HCT116 (cell line): ENCODE results near the gene RPS6KL1. TPM values are rescaled to one million over a fixed set of nuclear protein-coding genes. Genes with fewer than 3 reads are reported as not detected.

Experiments
- ATAC-seq: fragments of 200-7000 bp; cut with Tn5 transposase; 2 replicates; pipeline ENCODE4 v1.9.1; 2020; ENCODE audit warnings: mild to moderate bottlenecking, moderate library complexity
- BruUV-seq: library from RNA; stranded (reverse); fragments of 400-500 nt; replicated peaks from 2 replicates; lab custom pipeline; 2021; lab: Mats Ljungman, UMichigan
- CTCF ChIA-PET: fragments of 300-600 bp; sonication (Branson Sonifier 250); formaldehyde crosslinking; loops from one replicate; lab custom pipeline; 2021; ENCODE audit warnings: antibody characterized with exemption; lab: Charles Lee
- POLR2A ChIA-PET: fragments of 300-600, 350-600 bp; sonication (Branson Sonifier 250); formaldehyde crosslinking; loops from one replicate; lab custom pipeline; 2021; ENCODE audit warnings: antibody characterized with exemption; lab: Charles Lee
- RAD21 ChIA-PET, 2 experiments: fragments of 300-600 bp; sonication (Branson Sonifier 250); formaldehyde crosslinking; loops; one replicate each; lab custom pipeline; 2023; ENCODE audit warnings: low total read pairs in 2 of 2; ENCODE audit not compliant: uncharacterized antibody in 2 of 2, unreplicated experiment in 2 of 2, low non-redundant PET in 1 of 2; lab: Charles Lee
- DNase-seq: peaks from one replicate; pipeline ENCODE4 v3.0.0-alpha.2; 2010; ENCODE audit warnings: low read depth, low spot score
- H2AFZ ChIP-seq: fragments of 200-600 bp; shearing (Covaris generic), sonication (generic); 2 replicates; pipeline ENCODE4 v1.6.1; 2017; ENCODE audit warnings: low read depth, mixed run types, mixed read lengths, antibody characterized with exemption, low read length; ENCODE audit not compliant: poor library complexity, severe bottlenecking
- H3K27ac ChIP-seq: 2 replicates; pipeline ENCODE4 v1.5.1; 2012; ENCODE audit warnings: low read depth, low read length
- H3K27me3 ChIP-seq: fragments of 200-600 bp; sonication (generic); 2 replicates; pipeline ENCODE4 v1.6.1; 2016; ENCODE audit warnings: mixed run types, low read length, mixed read lengths; ENCODE audit not compliant: insufficient read depth
- H3K36me3 ChIP-seq, 2 experiments: fragments of 200-500 bp in 1 of 2; fragments of 200-600 bp in 1 of 2; sonication (Bioruptor generic) in 1 of 2; sonication (generic) in 1 of 2; 2 replicates each; pipeline versions ENCODE4 v1.5.1 to v1.6.1; 2014 to 2016; ENCODE audit warnings: low read length in 2 of 2, inconsistent platforms in 1 of 2, mixed read lengths in 1 of 2, mixed run types in 1 of 2; ENCODE audit not compliant: insufficient read depth in 2 of 2, control insufficient read depth in 1 of 2
- H3K4me1 ChIP-seq, 2 experiments: fragments of 200-600 bp in 1 of 2; sonication (generic) in 1 of 2; 2 replicates each; pipeline versions ENCODE4 v1.5.1 to v1.6.1; 2012 to 2017; ENCODE audit warnings: low read length in 2 of 2, inconsistent platforms in 1 of 2, mild to moderate bottlenecking in 1 of 2, mixed read lengths in 1 of 2, mixed run types in 1 of 2, moderate library complexity in 1 of 2; ENCODE audit not compliant: insufficient read depth in 2 of 2, control insufficient read depth in 1 of 2
- H3K4me2 ChIP-seq: fragments of 200-600 bp; sonication (generic); 2 replicates; pipeline ENCODE4 v1.6.1; 2017; ENCODE audit warnings: mixed run types, low read length, mixed read lengths
- H3K4me3 ChIP-seq, 2 experiments: fragments of 200-600 bp in 1 of 2; sonication (generic) in 1 of 2; replicated peaks in 1 of 2; 2 replicates each; pipeline ENCODE4 v1.5.1; 2011 to 2016; ENCODE audit warnings: low read length in 2 of 2, control low read depth in 1 of 2, low read depth in 1 of 2, mild to moderate bottlenecking in 1 of 2, mixed read lengths in 1 of 2, mixed run types in 1 of 2
- H3K79me2 ChIP-seq: fragments of 200-600 bp; sonication (generic); 2 replicates; pipeline ENCODE4 v1.6.1; 2017; ENCODE audit warnings: mild to moderate bottlenecking, mixed run types, low read length, moderate library complexity, mixed read lengths; ENCODE audit not compliant: insufficient read depth
- H3K9ac ChIP-seq: fragments of 200-600 bp; sonication (generic); 2 replicates; pipeline ENCODE4 v1.6.1; 2016; ENCODE audit warnings: low read length, mixed read lengths
- H3K9me2 ChIP-seq: fragments of 200-600 bp; sonication (generic), shearing (Covaris generic); 2 replicates; pipeline ENCODE4 v1.6.1; 2017; ENCODE audit warnings: mixed run types, mild to moderate bottlenecking, moderate library complexity; ENCODE audit not compliant: insufficient read depth
- H3K9me3 ChIP-seq, 2 experiments: fragments of 200-500 bp in 1 of 2; fragments of 200-600 bp in 1 of 2; sonication (Bioruptor generic) in 1 of 2; sonication (generic) in 1 of 2; 2 replicates each; pipeline ENCODE4 v1.6.1; 2014 to 2017; ENCODE audit warnings: low read length in 2 of 2, mixed read lengths in 2 of 2, inconsistent platforms in 1 of 2, low read depth in 1 of 2, mild to moderate bottlenecking in 1 of 2, mixed run types in 1 of 2, moderate library complexity in 1 of 2; ENCODE audit not compliant: control insufficient read depth in 1 of 2, insufficient read depth in 1 of 2
- H4K20me1 ChIP-seq: fragments of 200-600 bp; sonication (generic), shearing (Covaris generic); 2 replicates; pipeline ENCODE4 v1.6.1; 2017; ENCODE audit warnings: mixed run types, mild to moderate bottlenecking, moderate library complexity; ENCODE audit not compliant: insufficient read depth
- CBX3 ChIP-seq: IDR thresholded peaks from 2 replicates; pipeline ENCODE4 v1.6.1; 2012; ENCODE audit warnings: low read depth
- ELF1 ChIP-seq: IDR thresholded peaks from 2 replicates; pipeline ENCODE4 v1.6.1; 2012; ENCODE audit warnings: low read depth, borderline replicate concordance
- EZH2 ChIP-seq: fragments of 200-600 bp; sonication (generic); IDR thresholded peaks from 2 replicates; pipeline ENCODE4 v1.6.1; 2017; ENCODE audit warnings: antibody characterized with exemption, mixed run types
- EZH2phosphoT487 ChIP-seq: fragments of 200-600 bp; IDR thresholded peaks from 2 replicates; pipeline ENCODE4 v1.6.1; 2018; ENCODE audit warnings: antibody characterized with exemption, borderline replicate concordance
- FOSL1 ChIP-seq: IDR thresholded peaks from 2 replicates; pipeline ENCODE4 v1.6.1; 2012; ENCODE audit warnings: low read depth
- JUND ChIP-seq: IDR thresholded peaks from 2 replicates; pipeline ENCODE4 v1.6.1; 2012
- POLR2A ChIP-seq: IDR thresholded peaks from 2 replicates; pipeline ENCODE4 v1.7.0; 2011; ENCODE audit warnings: borderline replicate concordance; ENCODE audit not compliant: insufficient read depth, insufficient read length; ENCODE audit errors: extremely low read depth
- REST ChIP-seq: IDR thresholded peaks from 2 replicates; pipeline ENCODE4 v1.6.1; 2012; ENCODE audit warnings: low read depth
- SRF ChIP-seq: IDR thresholded peaks from 2 replicates; pipeline ENCODE4 v1.6.1; 2012; ENCODE audit warnings: low read depth
- TCF7L2 ChIP-seq: IDR thresholded peaks from 2 replicates; pipeline ENCODE4 v1.7.0; 2011; ENCODE audit warnings: borderline replicate concordance, inconsistent platforms; ENCODE audit not compliant: insufficient read depth, insufficient read length; ENCODE audit errors: extremely low read depth
- YY1 ChIP-seq: IDR thresholded peaks from 2 replicates; pipeline ENCODE4 v1.6.1; 2011; ENCODE audit warnings: low read length, low read depth, moderate library complexity, mild to moderate bottlenecking; ENCODE audit not compliant: insufficient replicate concordance; ENCODE audit errors: extremely low read depth
- ZNF274 ChIP-seq: fragments of 200-500 bp; sonication (Bioruptor generic); IDR thresholded peaks from 2 replicates; pipeline ENCODE4 v1.6.1; 2014; ENCODE audit warnings: mild to moderate bottlenecking, low read depth, low read length, inconsistent platforms
- intact Hi-C: fragments of 100-400 bp; cut with micrococcal nuclease; formaldehyde crosslinking; loops from 2 replicates; pipeline ENCODE4 v1.10.0; 2022
- total RNA-seq: library from RNA; stranded (reverse); gene quantifications from one replicate; pipeline ENCODE4 v1.2.1, GENCODE V29; 2021; ENCODE audit not compliant: unreplicated experiment
- TF ChIP-seq, protein P1 (sequence below): IDR thresholded peaks from 2 replicates; pipeline ENCODE4 v1.6.1; 2012
- TF ChIP-seq, protein P2 (sequence below), 3 experiments: fragments of 200-600 bp in 1 of 3; sonication (generic) in 1 of 3; IDR thresholded peaks in 2 of 3; conservative IDR thresholded peaks in 1 of 3; 2 replicates each; pipeline ENCODE4 v1.5.1; 2012 to 2017; ENCODE audit warnings: low read depth in 2 of 3, low read length in 2 of 3, antibody characterized with exemption in 1 of 3, borderline replicate concordance in 1 of 3, control low read depth in 1 of 3, mild to moderate bottlenecking in 1 of 3, mixed read lengths in 1 of 3, mixed run types in 1 of 3, moderate library complexity in 1 of 3; ENCODE audit not compliant: insufficient read depth in 1 of 3

RPS6KL1 gene
- total RNA-seq, 1 experiment from 2014 or later = 6.7 TPM

DNA sequence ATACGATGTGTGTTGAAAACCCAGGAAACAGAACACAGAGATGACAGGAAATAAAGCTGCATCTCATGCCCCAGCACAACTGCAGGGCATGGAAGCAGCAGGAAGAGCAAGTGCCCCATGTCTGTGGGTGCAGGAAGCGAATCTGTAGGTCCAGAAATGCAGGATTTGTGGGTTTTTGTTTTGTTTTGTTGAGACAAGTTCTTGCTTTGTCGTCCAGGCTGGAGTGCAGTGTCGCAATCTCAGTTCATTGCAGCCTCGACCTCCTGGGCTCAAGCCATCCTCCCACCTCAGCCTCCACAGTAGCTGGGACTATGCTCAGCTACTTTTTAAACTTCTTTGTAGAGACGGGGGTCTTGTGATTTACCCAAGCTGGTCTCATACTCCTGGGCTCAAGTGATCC, 6.2 kb upstream of the RPS6KL1 start:
- Histone ChIP-seq H3K79me2 (no peaks in the 10 kb centered on the region), H3K4me3 (no peak overlapping the region), H3K9me3 (no peaks in the 10 kb centered on the region), H2AFZ (no peak overlapping the region), H3K4me1 (no peaks in the 10 kb centered on the region), H3K9ac (no peak overlapping the region), H3K27ac (no peak overlapping the region), H3K27me3 (no peaks in the 10 kb centered on the region), H3K4me2 (no peak overlapping the region), H4K20me1 (no peaks in the 10 kb centered on the region), H3K9me2 (no peaks in the 10 kb centered on the region), H3K36me3 (no peaks in the 10 kb centered on the region)
- DNase-seq = no peak
- ATAC-seq = no peak
- no TSS peak for BruUV-seq
- intact Hi-C loops = no loop called here
- TF ChIP-seq YY1 = no peak
- TF ChIP-seq ZNF274 = no peak
- TF ChIP-seq SRF = no peak
- TF ChIP-seq EZH2 = no peak
- TF ChIP-seq JUND = no peak
- no peak for TF ChIP-seq FOSL1
- no peak for TF ChIP-seq TCF7L2
- no peak for TF ChIP-seq EZH2phosphoT487
- TF ChIP-seq, protein P1, sequence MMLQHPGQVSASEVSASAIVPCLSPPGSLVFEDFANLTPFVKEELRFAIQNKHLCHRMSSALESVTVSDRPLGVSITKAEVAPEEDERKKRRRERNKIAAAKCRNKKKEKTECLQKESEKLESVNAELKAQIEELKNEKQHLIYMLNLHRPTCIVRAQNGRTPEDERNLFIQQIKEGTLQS = no peak
- TF ChIP-seq REST = no peak
- no peak for TF ChIP-seq ELF1
- TF ChIP-seq, protein P2, sequence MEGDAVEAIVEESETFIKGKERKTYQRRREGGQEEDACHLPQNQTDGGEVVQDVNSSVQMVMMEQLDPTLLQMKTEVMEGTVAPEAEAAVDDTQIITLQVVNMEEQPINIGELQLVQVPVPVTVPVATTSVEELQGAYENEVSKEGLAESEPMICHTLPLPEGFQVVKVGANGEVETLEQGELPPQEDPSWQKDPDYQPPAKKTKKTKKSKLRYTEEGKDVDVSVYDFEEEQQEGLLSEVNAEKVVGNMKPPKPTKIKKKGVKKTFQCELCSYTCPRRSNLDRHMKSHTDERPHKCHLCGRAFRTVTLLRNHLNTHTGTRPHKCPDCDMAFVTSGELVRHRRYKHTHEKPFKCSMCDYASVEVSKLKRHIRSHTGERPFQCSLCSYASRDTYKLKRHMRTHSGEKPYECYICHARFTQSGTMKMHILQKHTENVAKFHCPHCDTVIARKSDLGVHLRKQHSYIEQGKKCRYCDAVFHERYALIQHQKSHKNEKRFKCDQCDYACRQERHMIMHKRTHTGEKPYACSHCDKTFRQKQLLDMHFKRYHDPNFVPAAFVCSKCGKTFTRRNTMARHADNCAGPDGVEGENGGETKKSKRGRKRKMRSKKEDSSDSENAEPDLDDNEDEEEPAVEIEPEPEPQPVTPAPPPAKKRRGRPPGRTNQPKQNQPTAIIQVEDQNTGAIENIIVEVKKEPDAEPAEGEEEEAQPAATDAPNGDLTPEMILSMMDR (IDR thresholded peaks at IDR 0.05 in 2 of 3, conservative IDR thresholded peaks at IDR 0.05 in 1 of 3; ENCODE audit: borderline replicate concordance in 1 of 3, insufficient read depth in 1 of 3, low read depth in 2 of 3, low read length in 2 of 3) = no peak
- TF ChIP-seq CBX3 = no peak
- TF ChIP-seq POLR2A = no peak
- ChIA-PET POLR2A (no interaction called here), CTCF (no interaction called here), RAD21 (no interaction called here)
